NCI-H226 (cell line): ENCODE measurements around the gene YRDC.
"Not testable (repeated sequence)": the region's sequence is repeated elsewhere in the genome, so short reads cannot be mapped to it uniquely, and the experiment has no call there.

Experiments used
- DNase-seq: peaks from one replicate; pipeline ENCODE4 v3.0.0-alpha.2; 2015

The YRDC gene

GRCh38 chr1:37817481-37817880 is 9.5 kb upstream of the YRDC start:
- no peak for DNase-seq

- no peak for DNase-seq
These were observed 6.2 kb upstream of the YRDC start for GRCh38 chr1:37814252-37814651.

DNA sequence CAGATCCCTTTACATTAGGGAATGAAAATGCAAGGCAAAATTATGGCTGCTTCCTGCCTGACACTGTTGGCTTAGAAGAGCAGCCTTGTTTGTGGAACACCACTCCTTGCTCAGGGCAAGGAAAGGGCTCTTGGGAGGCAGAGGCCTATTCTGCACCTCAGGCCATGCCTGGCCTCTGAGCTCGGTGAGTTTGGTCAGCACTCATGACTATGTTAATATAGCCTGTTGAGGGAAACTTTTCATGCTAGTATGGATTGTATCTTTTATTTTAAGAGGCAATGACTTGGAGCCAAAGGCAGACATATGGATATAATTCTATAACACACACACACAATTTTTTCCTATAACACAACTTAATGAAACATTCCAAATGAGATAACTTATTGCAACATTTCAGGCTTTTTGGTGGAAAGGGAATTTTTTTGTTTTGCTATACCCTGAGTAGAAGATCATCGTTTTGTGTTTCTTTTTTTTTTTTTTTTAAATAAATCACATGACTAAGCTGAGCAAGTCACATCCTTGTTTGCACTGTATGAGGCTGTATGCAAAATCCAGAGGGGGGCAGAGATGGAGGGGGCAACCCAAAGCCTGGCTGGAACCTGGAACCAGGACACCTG is 5.6 kb upstream of the YRDC start:
- DNase-seq = no peak

DNA sequence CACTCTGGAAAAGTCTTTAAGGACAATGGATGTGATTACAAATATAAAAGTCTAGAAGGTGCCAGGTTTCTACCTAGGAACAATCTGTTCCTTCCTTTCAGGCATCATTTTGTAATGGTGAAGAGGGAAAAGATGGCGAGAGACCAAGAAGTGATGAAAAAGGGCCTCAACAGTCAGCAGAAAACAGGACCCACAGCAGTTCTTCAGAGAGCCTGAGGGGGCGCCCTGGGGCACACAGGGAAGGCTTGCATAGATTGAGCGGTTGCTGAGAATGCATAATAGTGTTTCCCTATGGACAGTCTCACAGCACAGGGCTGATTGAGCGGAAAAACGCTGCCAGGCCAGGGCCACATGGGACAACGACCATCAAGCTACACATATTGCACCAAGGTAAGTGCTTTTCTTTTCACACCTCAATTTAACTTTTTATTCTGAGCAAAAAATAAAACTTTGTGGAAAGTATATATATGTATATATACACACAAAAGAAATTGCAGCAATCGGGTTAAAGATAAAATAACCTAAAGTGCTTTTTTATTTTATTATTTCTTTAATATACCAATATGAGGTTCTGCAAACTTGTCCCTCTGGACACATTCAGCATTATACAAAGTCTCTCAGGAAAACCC is 3.1 kb upstream of the YRDC start:
- DNase-seq = peak; percentile 57

DNA sequence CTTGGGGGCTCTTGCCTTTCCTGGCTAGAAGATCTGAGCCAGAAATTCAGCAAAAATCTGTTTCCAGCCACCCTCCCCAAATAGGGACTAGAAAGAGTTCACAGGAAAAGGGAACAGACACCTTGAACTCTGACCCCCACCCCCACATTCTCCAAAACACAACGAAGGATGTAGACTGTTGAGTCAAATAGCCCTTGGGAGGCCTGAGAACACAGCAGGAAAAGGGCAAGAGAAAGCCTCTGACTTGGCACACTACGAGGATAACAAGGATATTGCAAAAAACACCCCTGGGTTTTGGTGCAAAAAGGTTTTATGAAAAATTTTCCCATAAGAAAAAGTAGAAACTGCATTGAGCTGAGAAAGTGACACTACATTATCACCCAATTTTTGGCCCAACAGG is 1.9 kb upstream of the YRDC start:
- no peak for DNase-seq

DNA sequence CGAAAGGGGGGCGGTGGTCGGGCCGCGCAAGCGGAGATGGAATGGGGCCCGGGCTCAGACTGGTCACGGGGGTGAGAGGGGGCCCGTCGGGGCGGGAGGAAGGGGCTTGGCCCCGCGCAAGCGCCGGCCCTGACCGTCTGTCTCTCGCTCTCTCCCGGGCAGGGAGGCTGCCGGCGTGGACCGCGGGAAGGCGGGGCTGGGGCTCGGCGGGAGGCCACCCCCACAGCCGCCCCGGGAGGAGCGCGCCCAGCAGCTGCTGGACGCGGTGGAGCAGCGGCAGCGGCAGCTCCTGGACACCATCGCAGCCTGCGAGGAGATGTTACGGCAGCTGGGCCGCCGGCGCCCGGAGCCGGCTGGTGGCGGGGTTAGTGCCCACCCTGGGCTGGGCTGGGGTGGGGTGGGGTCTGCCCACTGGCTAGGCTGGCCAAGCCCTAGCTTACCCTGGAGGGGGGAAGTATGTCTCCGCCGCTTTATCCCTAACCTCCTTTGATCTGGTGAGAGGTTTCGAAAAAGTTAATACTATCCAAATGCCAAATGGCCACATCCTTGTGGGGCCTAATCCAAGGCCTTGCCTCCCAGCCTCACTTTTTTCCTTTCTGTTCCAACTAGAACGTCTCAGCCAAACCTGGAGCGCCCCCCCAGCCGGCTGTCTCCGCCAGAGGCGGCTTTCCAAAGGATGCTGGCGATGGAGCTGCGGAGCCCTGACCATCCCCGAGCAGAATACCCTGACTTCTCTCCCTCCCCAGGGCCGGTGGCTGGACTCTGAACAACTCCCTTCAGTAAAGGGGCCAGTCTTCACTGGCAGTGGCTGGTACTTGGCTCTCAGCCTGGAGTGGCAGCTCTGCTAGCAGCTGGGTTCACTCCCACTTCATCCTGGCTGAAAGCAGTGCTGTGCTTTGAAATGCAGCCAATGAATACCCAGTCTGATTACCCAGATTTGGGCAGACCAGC is 636 bp upstream of the YRDC start:
- DNase-seq = peak; percentile 74

GRCh38 chr1:37807220-37807554 is 821 bp downstream of the YRDC start:
- DNase-seq = no peak

DNA sequence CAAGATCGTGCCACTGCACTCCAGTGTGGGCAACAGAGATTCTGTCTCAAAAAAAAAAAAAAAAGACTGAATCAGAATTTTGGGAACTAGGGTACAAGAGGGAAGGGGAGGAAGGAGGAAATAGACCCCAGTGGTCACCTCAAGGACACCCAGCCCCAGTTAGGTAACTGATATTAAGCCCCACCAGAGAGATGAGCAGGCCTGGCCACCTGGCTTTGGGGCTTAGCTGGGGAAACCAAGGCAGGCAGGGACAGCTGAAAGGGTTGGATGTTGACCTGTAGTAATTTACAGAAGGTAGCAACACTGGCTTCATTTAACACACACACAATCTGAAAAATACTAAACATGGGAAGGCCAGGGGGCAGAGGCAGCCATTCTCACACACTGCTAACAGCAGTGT is 5.6 kb downstream of the YRDC start:
- no peak for DNase-seq

GRCh38 chr1:37797750-37798345 is 10.2 kb downstream of the YRDC start:
- DNase-seq = peak; percentile 55

- no peak for DNase-seq
These were observed 12.5 kb downstream of the YRDC start for GRCh38 chr1:37795340-37796125.

GRCh38 chr1:37794372-37795339 is 13.4 kb downstream of the YRDC start:
- no peak for DNase-seq

- no peak for DNase-seq
These were observed 14.1 kb downstream of the YRDC start, which contains the start of gene MANEAL for GRCh38 chr1:37793773-37794371. Gene MANEAL, plus strand, starts transcription at chr1:37793847. Its CDS starts 336 bp downstream, at chr1:37794183.

DNA sequence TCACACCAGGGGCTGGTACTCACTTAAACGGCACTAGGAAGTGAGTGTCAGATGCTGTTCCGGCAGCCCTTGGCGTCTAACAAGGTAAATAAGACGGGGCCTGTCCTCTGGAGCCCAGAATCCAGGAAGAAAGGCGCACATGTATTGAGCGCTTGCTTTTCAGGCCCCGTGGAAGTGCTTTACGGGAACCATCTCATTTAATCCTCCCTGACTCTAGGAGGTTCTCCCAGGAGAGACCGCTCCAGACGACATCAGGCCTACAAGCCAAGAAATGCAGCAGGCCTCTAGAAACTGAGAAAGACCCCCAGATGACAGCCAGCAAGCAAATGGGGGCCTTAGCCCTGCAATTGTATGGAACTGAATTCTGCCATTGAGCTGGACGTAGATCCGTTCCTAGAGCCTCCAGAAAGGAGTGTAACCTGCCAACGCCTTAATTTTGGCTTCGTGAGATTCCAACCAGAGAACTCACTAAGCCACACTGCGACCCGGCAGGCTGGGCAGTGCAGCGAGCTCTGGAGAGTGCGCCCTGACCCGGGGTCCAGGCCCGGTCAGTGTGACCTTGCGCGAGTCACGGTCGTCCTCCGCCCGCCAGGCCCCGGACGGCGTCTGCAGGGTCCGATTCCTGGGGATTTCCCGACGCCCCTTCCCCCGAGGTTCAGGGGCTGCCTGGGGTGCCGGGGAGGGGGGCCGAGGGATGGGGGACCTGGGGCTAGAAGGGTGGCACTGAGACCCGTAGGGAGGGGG is 14.9 kb downstream of the YRDC start:
- no peak for DNase-seq

GRCh38 chr1:37782491-37782890 is 25.5 kb downstream of the YRDC start:
- DNase-seq = no peak

- DNase-seq = no peak
These were observed 29.4 kb downstream of the YRDC start for GRCh38 chr1:37778654-37779053.

DNA sequence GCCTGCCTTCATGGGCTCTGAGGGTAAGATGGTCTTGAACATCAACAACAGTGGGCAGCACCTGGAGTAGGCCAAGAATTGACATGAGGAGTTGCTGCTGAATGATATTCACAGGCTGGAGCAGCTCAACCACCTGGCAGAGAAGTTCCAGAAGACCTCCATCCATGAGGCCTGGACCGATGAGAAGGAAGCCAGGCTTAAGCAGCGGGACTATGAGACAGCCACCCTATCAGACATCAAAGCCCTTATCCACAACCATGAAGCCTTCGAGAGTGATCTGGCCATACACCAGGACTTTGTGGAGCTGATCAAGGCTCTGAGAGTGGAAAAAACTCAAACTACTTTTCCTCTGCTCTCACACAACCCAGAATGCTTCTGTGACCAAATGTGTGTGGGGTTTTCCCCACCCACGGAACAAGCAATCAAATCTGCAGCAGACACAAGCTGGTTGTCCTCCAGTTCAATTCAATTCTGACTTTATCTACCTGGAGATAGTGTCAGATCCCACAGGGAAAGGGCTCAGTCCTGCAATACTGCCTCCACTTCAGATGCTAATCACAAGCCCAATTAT is 31.0 kb downstream of the YRDC start:
- DNase-seq = no peak

GRCh38 chr1:37771440-37771839 is 36.6 kb downstream of the YRDC start:
- DNase-seq = not testable (repeated sequence)

DNA sequence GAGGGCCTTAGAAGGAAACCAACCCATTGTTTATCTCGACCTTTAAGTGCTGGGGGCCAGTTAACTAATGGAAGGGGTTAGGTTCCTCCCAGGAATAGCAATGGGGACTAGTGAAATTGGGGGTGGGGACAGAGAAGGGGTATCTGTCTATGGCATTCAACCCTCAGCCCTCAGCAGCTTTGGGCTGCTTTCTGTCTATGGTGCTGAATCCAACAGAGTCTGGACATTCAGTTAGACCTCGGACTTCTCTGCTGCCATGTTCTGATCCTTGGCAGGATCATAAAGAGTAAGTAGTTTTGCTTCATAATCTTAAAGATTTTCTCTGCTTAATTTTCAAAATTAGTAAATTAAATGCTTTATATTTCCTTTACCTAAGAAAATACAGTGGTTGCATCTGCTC is 40.5 kb downstream of the YRDC start:
- DNase-seq = no peak

DNA sequence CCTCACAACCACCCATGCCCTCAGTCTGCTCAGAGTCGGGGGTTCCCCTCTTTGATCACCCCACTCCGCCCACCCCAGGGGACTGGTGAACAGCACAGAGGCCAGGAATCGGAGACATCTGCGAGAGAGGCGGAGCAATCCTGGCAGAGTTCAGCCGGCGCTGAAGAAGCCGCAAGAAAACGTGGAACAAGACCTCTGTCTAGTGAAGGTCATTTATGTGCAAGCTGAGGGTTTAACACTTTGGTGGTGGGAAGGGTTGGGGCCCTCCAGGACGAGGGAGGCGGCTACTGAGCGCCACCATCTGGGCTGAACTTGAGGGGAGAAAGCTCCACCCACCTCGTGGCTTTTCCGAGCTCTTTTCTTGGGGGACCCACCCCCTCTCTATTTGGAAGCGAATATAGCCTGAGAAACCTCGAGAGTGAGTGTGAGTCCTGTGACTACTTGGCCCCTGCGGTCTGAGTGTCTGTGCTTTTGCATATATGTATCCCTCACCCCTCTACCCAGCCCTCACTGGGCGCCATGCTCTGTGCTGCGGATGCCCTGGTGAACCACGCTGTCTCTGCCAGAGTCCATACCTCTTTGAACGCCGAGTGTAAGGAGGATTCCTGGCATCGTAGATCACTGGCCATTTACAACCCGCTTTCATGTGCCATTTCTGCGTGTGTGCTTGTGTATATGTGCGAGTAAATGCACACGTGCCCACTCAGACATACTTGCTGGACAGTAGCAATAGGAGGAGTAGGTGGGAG is 41.9 kb downstream of the YRDC start:
- DNase-seq = no peak
